Osteoblast (primary cell): ENCODE results near the gene DNLZ. TPM values are rescaled to one million over a fixed set of nuclear protein-coding genes. Genes with fewer than 3 reads are reported as not detected.

Source experiments
- DNase-seq: peaks from one replicate; pipeline ENCODE4 v3.0.0; 2011; ENCODE audit warnings: low spot score, mixed read lengths; ENCODE audit not compliant: insufficient read length; ENCODE audit errors: missing footprints
- H2AFZ ChIP-seq: 2 replicates; pipeline ENCODE4 v1.6.0; 2011; ENCODE audit warnings: mild to moderate bottlenecking, low read length
- H3K27ac ChIP-seq: 2 replicates; pipeline ENCODE4 v1.5.1; 2011; ENCODE audit warnings: mild to moderate bottlenecking, low read depth, low read length, moderate library complexity
- H3K27me3 ChIP-seq: 2 replicates; pipeline ENCODE4 v1.6.0; 2012; ENCODE audit warnings: mild to moderate bottlenecking, control low read depth, inconsistent platforms, low read length, moderate library complexity; ENCODE audit not compliant: insufficient read depth
- H3K36me3 ChIP-seq: 2 replicates; pipeline ENCODE4 v1.5.1; 2011; ENCODE audit warnings: mild to moderate bottlenecking, low read length, control low read depth, moderate library complexity; ENCODE audit not compliant: insufficient read depth
- H3K4me1 ChIP-seq: 2 replicates; pipeline ENCODE4 v1.5.1; 2011; ENCODE audit warnings: mild to moderate bottlenecking, low read length, control low read depth, moderate library complexity; ENCODE audit not compliant: insufficient read depth
- H3K4me2 ChIP-seq: 2 replicates; pipeline ENCODE4 v1.6.0; 2011; ENCODE audit warnings: mild to moderate bottlenecking, low read length; ENCODE audit not compliant: insufficient read depth
- H3K4me3 ChIP-seq: fragments of 200-600 bp; sonication (generic); 3 replicates; pipeline ENCODE4 v1.5.1; 2012; ENCODE audit warnings: mild to moderate bottlenecking, low read length, inconsistent platforms; ENCODE audit not compliant: insufficient read depth
- H3K79me2 ChIP-seq: 2 replicates; pipeline ENCODE4 v1.6.0; 2012; ENCODE audit warnings: mild to moderate bottlenecking, low read length, control low read depth, inconsistent platforms; ENCODE audit not compliant: insufficient read depth
- H3K9me3 ChIP-seq: 2 replicates; pipeline ENCODE4 v1.5.1; 2011; ENCODE audit warnings: low read depth, low read length, control low read depth
- H4K20me1 ChIP-seq: 2 replicates; pipeline ENCODE4 v1.6.0; 2012; ENCODE audit warnings: mild to moderate bottlenecking, low read length, control low read depth; ENCODE audit not compliant: insufficient read depth
- CTCF ChIP-seq: IDR thresholded peaks from 2 replicates; pipeline ENCODE4 v1.5.1; 2011; ENCODE audit warnings: mild to moderate bottlenecking, low read depth, low read length, moderate library complexity; ENCODE audit errors: extremely low read depth
- total RNA-seq: library from RNA; depleted of rRNA; stranded (reverse); fragments of >200 nt; gene quantifications from 2 replicates; pipeline ENCODE4 v1.2.3, GENCODE V29; 2012

DNLZ gene
- total RNA-seq, 1 donor: 4.3 TPM

GRCh38 chr9:136313111-136314055 is 50.2 kb downstream of the DNLZ start:
- Histone ChIP-seq H3K4me3 (no peak overlapping the region), H3K27ac (no peak overlapping the region), H3K27me3 (no peaks in the 10 kb centered on the region), H3K79me2 (no peaks in the 10 kb centered on the region), H3K36me3 (no peaks in the 10 kb centered on the region), H3K4me2 (no peak overlapping the region), H3K4me1 (no peaks in the 10 kb centered on the region), H3K9me3 (peaks cover 4% of the 10 kb centered on the region), H4K20me1 (no peaks in the 10 kb centered on the region), H2AFZ (no peak overlapping the region)
- no peak for DNase-seq
- no peak for TF ChIP-seq CTCF

- Histone ChIP-seq H3K27me3 (no peaks in the 10 kb centered on the region), H4K20me1 (no peaks in the 10 kb centered on the region), H3K4me1 (no peaks in the 10 kb centered on the region), H3K4me3 (no peak overlapping the region), H3K27ac (no peak overlapping the region), H3K9me3 (peaks cover 4% of the 10 kb centered on the region), H3K79me2 (no peaks in the 10 kb centered on the region), H3K4me2 (no peak overlapping the region), H3K36me3 (no peaks in the 10 kb centered on the region), H2AFZ (no peak overlapping the region)
- TF ChIP-seq CTCF: peak; percentile 61
- DNase-seq: peak; percentile 98
Measured at GRCh38 chr9:136312436-136312835, 51.1 kb downstream of the DNLZ start.

- DNase-seq: no peak
- Histone ChIP-seq H3K4me1 (no peaks in the 10 kb centered on the region), H3K9me3 (peaks cover 4% of the 10 kb centered on the region), H2AFZ (no peak overlapping the region), H3K79me2 (no peaks in the 10 kb centered on the region), H3K27ac (no peak overlapping the region), H3K27me3 (no peaks in the 10 kb centered on the region), H4K20me1 (no peaks in the 10 kb centered on the region), H3K4me3 (no peak overlapping the region), H3K4me2 (no peak overlapping the region), H3K36me3 (no peaks in the 10 kb centered on the region)
- TF ChIP-seq CTCF: no peak
Measured at GRCh38 chr9:136312009-136312375, 51.6 kb downstream of the DNLZ start.
